Ishikawa (cell line): ENCODE results near the gene HSPA5.

Experiments
- CEBPB ChIP-seq: IDR thresholded peaks from 2 replicates; pipeline ENCODE4 v1.6.1; 2012
- CREB1 ChIP-seq: IDR thresholded peaks from 2 replicates; pipeline ENCODE4 v1.6.1; 2012; ENCODE audit warnings: low read depth
- EGR1 ChIP-seq: IDR thresholded peaks from 2 replicates; pipeline ENCODE4 v1.6.1; 2012
- EP300 ChIP-seq: IDR thresholded peaks from 2 replicates; pipeline ENCODE4 v1.6.1; 2012; ENCODE audit warnings: borderline replicate concordance
- FOXM1 ChIP-seq: IDR thresholded peaks from 2 replicates; pipeline ENCODE4 v1.6.1; 2012; ENCODE audit warnings: low read depth, borderline replicate concordance
- MAX ChIP-seq: IDR thresholded peaks from 2 replicates; pipeline ENCODE4 v1.6.1; 2012
- NFIC ChIP-seq: IDR thresholded peaks from 2 replicates; pipeline ENCODE4 v1.6.1; 2012
- RAD21 ChIP-seq: IDR thresholded peaks from 2 replicates; pipeline ENCODE4 v1.6.1; 2012; ENCODE audit warnings: low read depth
- REST ChIP-seq: IDR thresholded peaks from 2 replicates; pipeline ENCODE4 v1.6.1; 2012; ENCODE audit warnings: low read depth, mild to moderate bottlenecking
- TAF1 ChIP-seq: IDR thresholded peaks from 2 replicates; pipeline ENCODE4 v1.6.1; 2012; ENCODE audit warnings: low read depth, mild to moderate bottlenecking
- TCF12 ChIP-seq: IDR thresholded peaks from 2 replicates; pipeline ENCODE4 v1.6.1; 2012; ENCODE audit warnings: low read depth
- TEAD4 ChIP-seq: IDR thresholded peaks from 2 replicates; pipeline ENCODE4 v1.6.1; 2012
- USF1 ChIP-seq: IDR thresholded peaks from 2 replicates; pipeline ENCODE4 v1.6.1; 2012
- YY1 ChIP-seq: IDR thresholded peaks from 2 replicates; pipeline ENCODE4 v1.6.1; 2012; ENCODE audit warnings: low read depth
- ZBTB7A ChIP-seq: IDR thresholded peaks from 2 replicates; pipeline ENCODE4 v1.6.1; 2012; ENCODE audit warnings: low read depth

HSPA5 gene

GRCh38 chr9:125200216-125201047 is 40.7 kb downstream of the HSPA5 start, which contains the start of gene RABEPK:
Gene RABEPK, plus strand, starts transcription at chr9:125200542. Its CDS starts 2,472 bp downstream, at chr9:125203014.
- TF ChIP-seq ZBTB7A (peak; percentile 68; the same call in 1 of the 2 replicates), MAX (peak; percentile 95), NFIC (no peak), USF1 (peak; percentile 65), TAF1 (peak; percentile 54; the same call in 1 of the 2 replicates), CREB1 (no peak), EGR1 (peak; percentile 68), TCF12 (no peak), CEBPB (peak; percentile 89)

GRCh38 chr9:125190361-125190801 is 50.8 kb downstream of the HSPA5 start:
- no peak for TF ChIP-seq YY1
- no peak for TF ChIP-seq REST
- TF ChIP-seq CEBPB, result no peak
- TF ChIP-seq CREB1, result no peak
- no peak for TF ChIP-seq EP300
- TF ChIP-seq ZBTB7A, result no peak
- TF ChIP-seq NFIC, result no peak
- TF ChIP-seq EGR1, result no peak
- no peak for TF ChIP-seq FOXM1
- TF ChIP-seq TCF12, result no peak

- peak; percentile 10; the same call in 1 of the 2 replicates for TF ChIP-seq REST
- no peak for TF ChIP-seq EGR1
- TF ChIP-seq TAF1, result peak; percentile 80
- TF ChIP-seq RAD21, result peak; percentile 27; the same call in 1 of the 2 replicates
- TF ChIP-seq TEAD4, result peak; percentile 24; the same call in 1 of the 2 replicates
- TF ChIP-seq NFIC, result no peak
- 0 out of 2 replicates have a peak, but pooled peaks have one; percentile 1 for TF ChIP-seq CEBPB
- TF ChIP-seq EP300, result no peak; the same call in 1 of the 2 replicates
- peak; percentile 50 for TF ChIP-seq TCF12
- TF ChIP-seq YY1, result peak; percentile 86
- TF ChIP-seq USF1, result 0 out of 2 replicates have a peak, but pooled peaks have one; percentile 16
- TF ChIP-seq MAX, result peak; percentile 52
- peak; percentile 79 for TF ChIP-seq CREB1
Observed at GRCh38 chr9:125189361-125190289, 51.5 kb downstream of the HSPA5 start, which contains the start of gene PPP6C. Gene PPP6C, minus strand, starts transcription at chr9:125189803. Its CDS starts 85 bp downstream, at chr9:125189718.

GRCh38 chr9:125189011-125189360 is 52.2 kb downstream of the HSPA5 start:
- no peak for TF ChIP-seq REST
- no peak for TF ChIP-seq USF1
- no peak for TF ChIP-seq EP300
- no peak for TF ChIP-seq TCF12
- TF ChIP-seq RAD21, result no peak
- no peak for TF ChIP-seq EGR1
- no peak for TF ChIP-seq NFIC
- TF ChIP-seq TEAD4, result no peak
- no peak for TF ChIP-seq TAF1
- no peak for TF ChIP-seq CREB1
- no peak for TF ChIP-seq YY1
- TF ChIP-seq MAX, result no peak
